HG03060 (cell line): Measurements from ENCODE around the gene ECE2.

ENCODE experiments used
- ATAC-seq: cut with Tn5 transposase; IDR thresholded peaks from one replicate; pipeline ENCODE4 v1.9.1; 2021; ENCODE audit warnings: low read depth, moderate number of reproducible peaks; ENCODE audit not compliant: unreplicated experiment

Gene ECE2

GRCh38 chr3:184275961-184276910, at the start of gene ECE2:
TSS of gene ECE2 (plus strand) at chr3:184276022. CDS start at chr3:184276154, 132 bp downstream.
- no peak for ATAC-seq

- ATAC-seq, result no peak
These were observed 48.3 kb upstream of the ECE2 start for GRCh38 chr3:184227481-184227935.

- ATAC-seq, result no peak
These were observed 47.3 kb upstream of the ECE2 start for GRCh38 chr3:184228376-184229137.

DNA sequence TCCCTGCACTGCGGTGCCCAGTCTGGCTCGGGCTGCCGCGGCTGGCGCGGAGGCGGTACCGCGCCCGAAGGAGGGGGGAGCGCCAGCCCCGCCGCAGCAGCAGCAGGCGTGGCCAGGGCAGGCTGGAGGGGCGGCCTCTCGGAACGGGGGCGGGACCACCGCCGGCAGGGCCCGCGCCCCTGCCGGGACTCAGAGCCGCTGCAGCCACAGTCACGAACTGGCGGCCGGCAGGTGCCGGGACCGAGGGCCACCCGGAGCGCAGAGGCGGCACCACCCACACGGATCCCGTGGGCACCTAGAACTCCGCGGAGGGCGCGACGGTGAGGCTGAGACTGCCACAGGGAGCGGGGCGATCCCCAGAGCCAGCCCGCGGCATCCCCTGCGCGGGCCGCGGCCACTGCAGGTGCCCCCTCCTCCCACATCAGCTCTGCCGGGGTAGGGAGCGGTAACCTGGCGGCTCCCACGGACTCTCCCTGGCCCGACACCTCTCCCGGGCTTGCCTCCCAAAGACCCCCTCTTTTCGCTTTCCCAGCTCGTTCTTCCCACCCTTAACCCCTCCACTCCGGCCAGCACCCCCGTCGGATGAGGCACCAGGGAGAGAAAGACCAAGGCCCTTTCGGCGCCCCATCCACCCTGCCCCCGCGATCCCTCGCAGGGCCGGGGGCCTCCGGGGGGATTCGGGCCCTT, 46.3 kb upstream of the ECE2 start, which contains the start of gene VWA5B2:
Gene VWA5B2 (plus strand): TSS at position 192 of the 687 bp plus-strand sequence. CDS start 944 bp downstream, outside the sequence.
- no peak for ATAC-seq

GRCh38 chr3:184230081-184230602, 45.7 kb upstream of the ECE2 start:
- ATAC-seq, result no peak

DNA sequence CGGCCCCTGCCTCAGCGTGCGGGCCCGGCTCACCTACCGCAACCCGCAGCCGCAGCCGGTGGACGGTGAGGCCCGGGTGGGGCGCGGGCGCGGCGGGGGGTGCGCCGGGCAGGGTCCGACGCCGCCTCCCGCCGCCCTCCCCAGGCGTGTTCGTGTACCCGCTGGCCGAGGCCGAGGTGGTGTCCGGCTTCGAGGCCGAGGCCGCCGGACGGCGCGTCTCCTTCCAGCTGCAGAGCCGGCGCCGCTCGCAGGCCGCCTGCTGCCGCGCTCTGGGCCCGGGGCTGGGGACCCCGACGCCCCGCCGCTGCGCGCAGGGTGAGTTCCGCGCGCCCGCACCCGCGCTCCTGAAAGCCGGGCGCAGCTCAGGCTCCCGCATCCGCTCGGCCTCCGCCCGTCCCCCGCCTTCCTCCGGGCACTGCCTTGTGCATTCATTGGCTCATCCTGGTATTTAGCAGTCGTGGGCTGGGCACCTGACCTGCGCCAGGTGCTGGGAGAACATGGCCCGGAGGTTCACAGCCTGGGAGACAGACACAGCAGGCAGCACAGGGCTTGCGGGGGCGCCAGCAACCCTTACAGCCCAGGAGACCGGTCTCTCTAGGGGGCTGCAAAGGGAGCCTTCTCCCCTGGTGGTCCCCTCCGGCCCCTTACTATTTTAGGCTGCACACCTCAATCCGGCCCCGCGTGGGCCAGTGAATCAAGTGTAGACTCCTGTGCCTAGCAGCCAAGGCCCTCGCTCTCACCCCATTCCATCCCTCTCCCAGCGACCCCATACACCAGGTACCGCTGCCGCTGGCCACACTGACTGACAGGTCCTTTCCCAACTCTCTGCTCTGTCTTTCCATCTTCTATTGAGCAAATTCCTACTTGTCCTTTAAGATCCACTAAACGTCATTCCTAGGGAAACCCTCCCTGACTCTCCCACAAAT, 45.0 kb upstream of the ECE2 start:
- ATAC-seq, result no peak

- no peak for ATAC-seq
These were observed 44.2 kb upstream of the ECE2 start for GRCh38 chr3:184231671-184232070.

GRCh38 chr3:184233127-184233843, 42.5 kb upstream of the ECE2 start:
- ATAC-seq, result no peak

GRCh38 chr3:184234224-184234623, 41.6 kb upstream of the ECE2 start:
- ATAC-seq, result no peak

DNA sequence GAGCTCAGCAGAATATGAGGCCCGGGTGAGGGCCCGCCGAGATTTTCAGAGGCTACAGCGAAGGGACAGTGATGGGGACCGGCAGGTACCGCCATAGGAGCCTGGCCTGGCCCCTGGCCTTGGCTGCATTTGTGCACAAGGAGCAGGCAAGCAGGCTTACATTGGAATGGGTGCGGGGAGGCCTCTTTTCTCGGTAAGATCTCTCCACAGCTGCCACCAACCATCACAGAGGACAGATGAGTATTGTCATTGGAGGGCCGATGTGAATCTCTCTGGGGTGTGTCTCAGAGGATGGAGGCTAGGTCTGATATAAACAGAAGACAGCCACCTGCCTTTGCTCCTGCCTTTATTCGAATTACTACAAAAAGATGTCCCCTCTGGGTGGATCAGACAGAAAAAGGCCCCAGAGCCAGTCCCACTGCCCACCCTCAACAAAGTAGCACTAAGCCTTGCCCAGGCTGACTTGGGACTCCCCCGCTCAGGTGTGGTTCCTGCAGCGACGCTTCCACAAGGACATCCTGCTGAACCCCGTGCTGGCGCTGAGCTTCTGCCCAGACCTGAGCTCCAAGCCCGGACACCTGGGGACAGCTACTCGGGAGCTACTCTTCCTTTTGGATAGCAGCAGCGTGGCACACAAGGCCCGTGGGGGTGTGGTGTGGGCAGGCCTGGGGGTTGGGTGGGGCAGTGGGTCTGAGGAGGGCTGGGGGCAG, 41.0 kb upstream of the ECE2 start:
- no peak for ATAC-seq

DNA sequence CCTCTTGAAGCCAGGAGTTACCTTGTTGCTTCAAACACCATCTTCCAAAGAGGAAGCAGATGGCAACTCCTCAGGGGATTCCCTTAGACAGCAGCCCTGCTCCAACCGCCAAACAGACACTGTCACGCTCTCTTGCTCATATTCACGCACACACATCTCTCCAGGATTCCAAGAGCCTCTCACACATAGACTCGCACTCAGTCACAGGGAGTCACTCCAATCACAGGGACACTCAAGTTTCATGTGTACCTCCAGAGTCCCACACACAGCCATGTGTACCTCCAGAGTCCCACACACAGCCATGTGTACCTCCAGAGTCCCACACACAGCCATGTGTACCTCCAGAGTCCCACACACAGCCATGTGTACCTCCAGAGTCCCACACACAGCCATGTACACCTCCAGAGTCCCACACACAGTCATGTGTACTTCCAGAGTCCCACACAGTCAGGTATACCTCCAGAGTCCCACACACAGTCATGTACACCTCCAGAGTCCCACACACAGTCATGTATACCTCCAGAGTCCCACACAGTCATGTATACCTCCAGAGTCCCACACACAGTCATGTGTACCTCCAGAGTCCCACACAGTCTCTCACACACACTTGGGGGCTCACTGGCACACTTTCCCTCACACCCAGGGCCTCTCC, 40.3 kb upstream of the ECE2 start:
- no peak for ATAC-seq

GRCh38 chr3:184236033-184236410, 39.8 kb upstream of the ECE2 start:
- ATAC-seq, result no peak

- ATAC-seq, result no peak
These were observed 39.2 kb upstream of the ECE2 start for GRCh38 chr3:184236636-184237035.

DNA sequence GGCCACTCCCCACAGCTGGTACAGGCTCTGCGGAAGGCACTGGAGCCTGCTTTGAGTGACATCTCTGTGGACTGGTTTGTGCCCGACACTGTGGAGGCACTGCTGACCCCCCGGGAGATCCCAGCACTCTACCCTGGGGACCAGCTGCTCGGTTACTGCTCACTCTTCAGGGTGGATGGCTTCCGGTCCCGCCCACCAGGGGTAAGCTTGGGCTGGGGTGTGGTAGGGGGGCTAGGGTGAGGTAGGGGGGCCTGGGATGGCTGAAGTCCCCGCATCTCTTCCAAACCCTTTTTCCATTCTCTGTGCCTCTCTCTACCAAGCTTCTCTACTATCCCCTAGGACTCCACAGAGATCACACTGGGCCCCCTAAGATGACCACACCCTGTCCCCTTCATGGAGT, 38.6 kb upstream of the ECE2 start:
- no peak for ATAC-seq

DNA sequence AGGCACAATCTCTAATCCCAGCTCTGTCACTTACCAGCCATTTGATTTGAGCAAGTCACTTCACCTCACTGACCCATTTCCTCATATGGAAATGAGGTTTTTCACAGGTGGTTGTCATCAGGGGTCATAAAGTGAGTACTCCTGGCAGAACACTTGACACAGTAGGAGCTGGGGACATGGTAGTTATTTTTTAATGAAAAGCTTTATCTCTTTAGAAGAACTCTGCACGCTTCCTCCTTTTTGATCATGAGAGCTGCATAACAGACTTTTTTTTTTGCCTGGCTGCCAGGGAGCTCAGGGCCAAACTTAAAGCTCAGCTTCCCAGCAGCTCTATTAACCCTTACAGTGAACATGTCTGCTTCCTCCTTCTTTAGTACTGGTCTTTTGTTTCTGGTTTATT, 38.0 kb upstream of the ECE2 start:
- ATAC-seq, result no peak

- no peak for ATAC-seq
These were observed 37.5 kb upstream of the ECE2 start for GRCh38 chr3:184238246-184238818.

DNA sequence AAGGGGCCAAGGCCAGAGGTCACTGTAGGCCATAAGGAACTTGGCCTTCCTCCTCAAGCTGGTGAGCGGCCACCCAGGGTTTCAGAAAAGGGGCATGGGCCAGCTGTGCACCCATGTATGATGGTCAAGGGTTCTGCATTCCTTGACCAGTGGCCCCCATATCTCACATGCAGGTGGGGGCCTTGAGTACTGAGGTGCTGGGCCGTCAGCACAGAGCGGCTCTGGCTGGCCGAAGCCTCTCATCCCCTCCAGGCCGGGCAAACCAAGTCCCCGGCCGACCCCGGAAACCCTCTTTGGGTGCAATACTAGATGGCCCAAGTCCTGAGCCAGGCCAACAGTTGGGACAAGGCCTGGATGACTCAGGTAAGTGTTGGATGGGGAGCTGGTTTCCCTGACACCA, 36.6 kb upstream of the ECE2 start:
- ATAC-seq, result no peak
